Erythroblast (primary cell): ENCODE data around the gene STAC.

Experiments used
- GATA1 ChIP-seq: IDR thresholded peaks from 2 replicates; pipeline ENCODE4 v1.6.1; 2011; ENCODE audit warnings: low read depth, mild to moderate bottlenecking, control low read depth, low read length, moderate library complexity
- POLR2A ChIP-seq: IDR thresholded peaks from 2 replicates; pipeline ENCODE4 v1.6.1; 2011; ENCODE audit warnings: mild to moderate bottlenecking, low read length

GRCh38 chr3:36489679-36490425 is 109.5 kb downstream of the STAC start:
- no peak for TF ChIP-seq POLR2A
- TF ChIP-seq GATA1: no peak
